ENCODE measurements around the gene HLX. TPM values are rescaled to one million over a fixed set of nuclear protein-coding genes. Genes with fewer than 3 reads are reported as not detected.

The HLX gene
- total and polyA plus RNA-seq, 9 of the 15 experiments (the other 6 are each of a cell fraction or from before 2014, with no cell fraction given): 0.10 to 3.0 (median 1.6) TPM

- ATAC-seq: no peak; the same call in 2 of the 3 replicates
- intact Hi-C loops (cut with micrococcal nuclease): no loop called here
- Histone ChIP-seq H3K9ac (ENCODE audit: insufficient read depth in 1 of 2, low read depth in 2 of 2, low read length in 2 of 2) (no peak overlapping the region), H2AFZ (ENCODE audit: low read depth, low read length) (no peak overlapping the region), H3K27me3 (ENCODE audit: control insufficient read depth in 2 of 2, insufficient read depth in 2 of 2, low read length in 2 of 2) (peaks cover 52 to 58% of the 10 kb centered on the region in 2 experiments), H4K20me1 (replicated peaks; ENCODE audit: control insufficient read depth, insufficient read depth, low read length) (no peaks in the 10 kb centered on the region), H3K79me2 (ENCODE audit: control insufficient read depth, insufficient read depth, low read length) (no peaks in the 10 kb centered on the region), H3K4me3 (no peak overlapping the region), H3K9me1 (ENCODE audit: control insufficient read depth, insufficient read depth, low read length) (no peaks in the 10 kb centered on the region), H3K9me3 (replicated peaks; ENCODE audit: control insufficient read depth, insufficient read depth, low read depth, low read length) (no peaks in the 10 kb centered on the region), H3K36me3 (ENCODE audit: control insufficient read depth, insufficient read depth, low read length) (no peaks in the 10 kb centered on the region), H3K4me1 (replicated peaks in 1 of 2; ENCODE audit: control insufficient read depth in 2 of 2, insufficient read depth in 2 of 2, low read length in 2 of 2) (peaks cover 0 to 14% of the 10 kb centered on the region in 2 experiments; a peak in 1 of 5 replicates), H3K27ac (ENCODE audit: extremely low read depth, low read depth, low read length) (no peak overlapping the region), H3K4me2 (ENCODE audit: insufficient read depth, low read length) (no peak overlapping the region)
- no peak for DNase-seq (ENCODE audit: extremely low read depth in 1 of 4, low spot score in 3 of 4)
- ChIA-PET POLR2A (no interaction called here), CTCF (ENCODE audit: low intra/inter-chr PET ratio) (no interaction called here)
- 3% methylated on average over 35 of the region's 35 CpGs for WGBS (ENCODE audit: insufficient coverage, low coverage, missing lambda C conversion rate)
- BruUV-seq (replicated peaks): no TSS peak
- no peak for FAIRE-seq
- in situ Hi-C loops (cut with MboI): no loop called here
- TF ChIP-seq CTCFL (IDR thresholded peaks at IDR 0.05; ENCODE audit: borderline replicate concordance, insufficient read depth, low read depth, low read length, poor library complexity, severe bottlenecking) (no peak), HSF4 (CRISPR knock-in tag; IDR thresholded peaks at IDR 0.05; ENCODE audit: borderline replicate concordance) (no peak), ZFP1 (CRISPR knock-in tag; IDR thresholded peaks at IDR 0.05) (no peak), ESRRB (CRISPR knock-in tag; IDR thresholded peaks at IDR 0.05; ENCODE audit: borderline replicate concordance) (no peak), CBFA2T3 (IDR thresholded peaks at IDR 0.05) (no peak), TAF7 (tag; IDR thresholded peaks at IDR 0.05) (no peak), ZNF551 (CRISPR knock-in tag; IDR thresholded peaks at IDR 0.05) (no peak), PRDM10 (IDR thresholded peaks at IDR 0.05; ENCODE audit: partially characterized antibody) (no peak), BCL6 (CRISPR knock-in tag; IDR thresholded peaks at IDR 0.05) (no peak), ZFX (CRISPR knock-in tag; IDR thresholded peaks at IDR 0.05) (no peak), TGIF2 (CRISPR knock-in tag; IDR thresholded peaks at IDR 0.05) (no peak), ILF3 (IDR thresholded peaks at IDR 0.05; ENCODE audit: borderline replicate concordance) (no peak), ZBTB33 (CRISPR knock-in tag; IDR thresholded peaks at IDR 0.05) (no peak), ZNF217 (CRISPR knock-in tag; IDR thresholded peaks at IDR 0.05) (no peak), RBM15 (IDR thresholded peaks at IDR 0.05; ENCODE audit: insufficient read depth, low read length) (no peak), CHCHD3 (CRISPR knock-in tag; IDR thresholded peaks at IDR 0.05) (no peak)
These were observed 16.2 kb downstream of the HLX start for GRCh38 chr1:220895412-220895946.

Measured in K562 (cell line).